ENCODE measurements around the gene ZCCHC13.
"Not testable (repeated sequence)": the region's sequence is repeated elsewhere in the genome, so short reads cannot be mapped to it uniquely, and the experiment has no call there.

DNA sequence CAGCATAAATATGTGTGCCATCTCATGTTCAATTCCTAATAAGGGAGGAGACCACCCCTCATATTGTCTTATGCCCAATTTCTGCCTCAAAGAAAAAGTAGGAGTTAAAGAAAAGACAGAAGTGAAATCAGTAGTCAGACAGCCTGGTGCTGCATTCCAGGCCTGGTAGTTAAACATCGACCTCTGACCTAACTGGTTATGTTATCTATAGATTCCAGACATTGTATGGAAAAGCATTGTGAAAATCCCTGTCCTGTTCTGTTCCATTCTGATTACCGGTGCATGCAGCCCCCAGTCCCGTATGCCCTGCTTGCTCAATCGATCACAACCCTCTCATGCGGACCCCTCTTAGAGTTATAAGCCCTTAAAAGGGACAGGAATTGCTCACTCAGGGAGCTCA is 38.2 kb downstream of the ZCCHC13 start:
- TF ChIP-seq, protein P1, sequence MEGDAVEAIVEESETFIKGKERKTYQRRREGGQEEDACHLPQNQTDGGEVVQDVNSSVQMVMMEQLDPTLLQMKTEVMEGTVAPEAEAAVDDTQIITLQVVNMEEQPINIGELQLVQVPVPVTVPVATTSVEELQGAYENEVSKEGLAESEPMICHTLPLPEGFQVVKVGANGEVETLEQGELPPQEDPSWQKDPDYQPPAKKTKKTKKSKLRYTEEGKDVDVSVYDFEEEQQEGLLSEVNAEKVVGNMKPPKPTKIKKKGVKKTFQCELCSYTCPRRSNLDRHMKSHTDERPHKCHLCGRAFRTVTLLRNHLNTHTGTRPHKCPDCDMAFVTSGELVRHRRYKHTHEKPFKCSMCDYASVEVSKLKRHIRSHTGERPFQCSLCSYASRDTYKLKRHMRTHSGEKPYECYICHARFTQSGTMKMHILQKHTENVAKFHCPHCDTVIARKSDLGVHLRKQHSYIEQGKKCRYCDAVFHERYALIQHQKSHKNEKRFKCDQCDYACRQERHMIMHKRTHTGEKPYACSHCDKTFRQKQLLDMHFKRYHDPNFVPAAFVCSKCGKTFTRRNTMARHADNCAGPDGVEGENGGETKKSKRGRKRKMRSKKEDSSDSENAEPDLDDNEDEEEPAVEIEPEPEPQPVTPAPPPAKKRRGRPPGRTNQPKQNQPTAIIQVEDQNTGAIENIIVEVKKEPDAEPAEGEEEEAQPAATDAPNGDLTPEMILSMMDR (IDR thresholded peaks at IDR 0.05), result not testable (repeated sequence)
- not testable (repeated sequence) for TF ChIP-seq EP300, POLR2AphosphoS5, POLR2A (IDR thresholded peaks at IDR 0.05)
